H9 (cell line): ENCODE data around the gene SPATS2. TPM values are rescaled to one million over a fixed set of nuclear protein-coding genes. Genes with fewer than 3 reads are reported as not detected.

Experiments
- DNase-seq: peaks from one replicate; pipeline ENCODE4 v3.0.0-alpha.2; 2017
- H2AFZ ChIP-seq: one replicate; pipeline ENCODE4 v1.6.1; 2013; ENCODE audit warnings: mild to moderate bottlenecking, low read length, control low read depth, moderate library complexity
- H2AK5ac ChIP-seq: 2 replicates; pipeline ENCODE4 v1.6.1; 2013; ENCODE audit warnings: low read length, control low read depth, mixed read lengths; ENCODE audit not compliant: insufficient read length
- H2BK120ac ChIP-seq: one replicate; pipeline ENCODE4 v1.6.1; 2013; ENCODE audit warnings: low read depth, mild to moderate bottlenecking, low read length, control low read depth, inconsistent platforms; ENCODE audit not compliant: poor library complexity, severe bottlenecking
- H2BK12ac ChIP-seq: 2 replicates; pipeline ENCODE4 v1.6.1; 2013; ENCODE audit warnings: low read length, control low read depth, mixed read lengths, low read depth; ENCODE audit not compliant: insufficient read length
- H2BK15ac ChIP-seq: 2 replicates; pipeline ENCODE4 v1.6.1; 2013; ENCODE audit warnings: low read depth, low read length, control low read depth
- H2BK20ac ChIP-seq: one replicate; pipeline ENCODE4 v1.6.1; 2013; ENCODE audit warnings: low read depth, mild to moderate bottlenecking, low read length, control low read depth, inconsistent platforms; ENCODE audit not compliant: poor library complexity, severe bottlenecking
- H2BK5ac ChIP-seq: 2 replicates; pipeline ENCODE4 v1.6.1; 2013; ENCODE audit warnings: low read length, control low read depth, mixed read lengths; ENCODE audit not compliant: insufficient read length
- H3K14ac ChIP-seq: 2 replicates; pipeline ENCODE4 v1.6.1; 2013; ENCODE audit warnings: low read length, control low read depth; ENCODE audit not compliant: insufficient read depth
- H3K18ac ChIP-seq: 2 replicates; pipeline ENCODE4 v1.6.1; 2013; ENCODE audit warnings: low read depth, mild to moderate bottlenecking, mixed read lengths, low read length, control low read depth; ENCODE audit not compliant: insufficient read length
- H3K23ac ChIP-seq: 2 replicates; pipeline ENCODE4 v1.6.1; 2013; ENCODE audit warnings: low read length, control low read depth, mixed read lengths, low read depth; ENCODE audit not compliant: insufficient read length
- H3K23me2 ChIP-seq: 2 replicates; pipeline ENCODE4 v1.6.1; 2013; ENCODE audit warnings: low read depth, mild to moderate bottlenecking, mixed read lengths, low read length, control low read depth; ENCODE audit not compliant: insufficient read length, poor library complexity, severe bottlenecking
- H3K27ac ChIP-seq: 2 replicates; pipeline ENCODE4 v1.5.1; 2013; ENCODE audit warnings: low read length, control low read depth, mixed read lengths, low read depth; ENCODE audit not compliant: insufficient read length
- H3K27me3 ChIP-seq: 2 replicates; pipeline ENCODE4 v1.6.1; 2013; ENCODE audit warnings: low read length, control low read depth, inconsistent platforms; ENCODE audit not compliant: insufficient read depth
- H3K4ac ChIP-seq: 2 replicates; pipeline ENCODE4 v1.6.1; 2013; ENCODE audit warnings: low read depth, mild to moderate bottlenecking, control low read depth, inconsistent platforms, low read length, moderate library complexity
- H3K4me1 ChIP-seq: 2 replicates; pipeline ENCODE4 v1.6.1; 2013; ENCODE audit warnings: low read length, control low read depth, inconsistent platforms; ENCODE audit not compliant: insufficient read depth
- H3K4me2 ChIP-seq: 2 replicates; pipeline ENCODE4 v1.6.1; 2013; ENCODE audit warnings: low read length, control low read depth, mixed read lengths; ENCODE audit not compliant: insufficient read length, insufficient read depth
- H3K56ac ChIP-seq: 2 replicates; pipeline ENCODE4 v1.6.1; 2013; ENCODE audit warnings: low read depth, mild to moderate bottlenecking, mixed read lengths, low read length, control low read depth; ENCODE audit not compliant: insufficient read length
- H3K79me1 ChIP-seq: 2 replicates; pipeline ENCODE4 v1.6.1; 2013; ENCODE audit warnings: low read depth, mild to moderate bottlenecking, moderate library complexity, low read length, control low read depth, inconsistent platforms; ENCODE audit not compliant: insufficient read depth, poor library complexity, severe bottlenecking
- H3K79me2 ChIP-seq: 2 replicates; pipeline ENCODE4 v1.6.1; 2013; ENCODE audit warnings: low read length, control low read depth, inconsistent platforms; ENCODE audit not compliant: insufficient read depth
- H3K9ac ChIP-seq: 2 replicates; pipeline ENCODE4 v1.6.1; 2013; ENCODE audit warnings: low read length, control low read depth, mixed read lengths; ENCODE audit not compliant: insufficient read length; ENCODE audit errors: extremely low read depth
- H3K9me3 ChIP-seq: one replicate; pipeline ENCODE4 v1.6.1; 2013; ENCODE audit warnings: low read depth, low read length, inconsistent platforms; ENCODE audit not compliant: control insufficient read depth
- H3T11ph ChIP-seq: one replicate; pipeline ENCODE4 v1.6.1; 2013; ENCODE audit warnings: mild to moderate bottlenecking, low read length, control low read depth, inconsistent platforms
- H4K20me1 ChIP-seq: one replicate; pipeline ENCODE4 v1.6.1; 2013; ENCODE audit not compliant: control insufficient read depth, insufficient read length, insufficient read depth
- H4K5ac ChIP-seq: 2 replicates; pipeline ENCODE4 v1.6.1; 2013; ENCODE audit warnings: low read depth, mild to moderate bottlenecking, mixed read lengths, low read length, control low read depth; ENCODE audit not compliant: insufficient read length
- H4K8ac ChIP-seq: replicated peaks from 2 replicates; pipeline ENCODE4 v1.6.1; 2013; ENCODE audit warnings: low read length, control low read depth, mixed read lengths, low read depth; ENCODE audit not compliant: insufficient read length
- H4K91ac ChIP-seq: 2 replicates; pipeline ENCODE4 v1.6.1; 2013; ENCODE audit warnings: low read depth, mild to moderate bottlenecking, moderate library complexity, mixed read lengths, low read length, control low read depth; ENCODE audit not compliant: insufficient read length
- H3K27ac Mint-ChIP-seq, 3 experiments: 2 replicates in 2 of 3; 3 replicates in 1 of 3; pipeline ENCODE4 v1.8.0; 2020 to 2021; ENCODE audit warnings: mixed read lengths in 3 of 3, mild to moderate bottlenecking in 1 of 3, moderate library complexity in 1 of 3
- H3K27me3 Mint-ChIP-seq: 2 replicates; pipeline ENCODE4 v1.8.0; 2021; ENCODE audit warnings: low read depth, mild to moderate bottlenecking, moderate library complexity, mixed read lengths
- H3K36me3 Mint-ChIP-seq, 3 experiments: 2 replicates in 2 of 3; 3 replicates in 1 of 3; pipeline ENCODE4 v1.8.0; 2020 to 2021; ENCODE audit warnings: low read depth in 3 of 3, mixed read lengths in 3 of 3; ENCODE audit not compliant: insufficient read depth in 1 of 3
- H3K4me1 Mint-ChIP-seq, 2 experiments: 2 replicates each; pipeline ENCODE4 v1.8.0; 2020; ENCODE audit warnings: mixed read lengths in 2 of 2
- H3K4me3 Mint-ChIP-seq, 2 experiments: 2 replicates in 1 of 2; 3 replicates in 1 of 2; pipeline ENCODE4 v1.8.0; 2020 to 2021; ENCODE audit warnings: mild to moderate bottlenecking in 2 of 2, mixed read lengths in 2 of 2, moderate library complexity in 1 of 2
- H3K9me3 Mint-ChIP-seq, 2 experiments: 2 replicates in 1 of 2; 3 replicates in 1 of 2; pipeline ENCODE4 v1.8.0; 2020; ENCODE audit warnings: mild to moderate bottlenecking in 2 of 2, mixed read lengths in 2 of 2, moderate library complexity in 1 of 2
- WGBS: extraction: QIAGEN DNeasy Blood & Tissue Kit; methylation state at CpG from one replicate; pipeline ENCODE4 v1.1.7; 2013; ENCODE audit warnings: missing lambda C conversion rate, low lambda C conversion rate, mixed read lengths; ENCODE audit not compliant: insufficient read length; ENCODE audit errors: extremely low coverage; 5-methylcytosine and 5-hydroxymethylcytosine counted together
- total RNA-seq: library from RNA; stranded (reverse); gene quantifications from 2 replicates; pipeline ENCODE4 v1.2.1, GENCODE V29; 2021
- TF ChIP-seq, protein P1 (sequence below): fragments of 200-600 bp; sonication (generic); conservative IDR thresholded peaks from 3 replicates; pipeline ENCODE4 v1.8.0; 2021; ENCODE audit warnings: antibody characterized with exemption, mild to moderate bottlenecking

SPATS2 gene
- total RNA-seq, 1 experiment from 2014 or later: 17.1 TPM

- DNase-seq: no peak
- no peak overlapping the region for H2AK5ac ChIP-seq
- H3K79me2 ChIP-seq: no peaks in the 10 kb centered on the region
- H3K23me2 ChIP-seq: peaks cover 7% of the 10 kb centered on the region
- Mint-ChIP-seq H3K27ac (no peak overlapping the region), H3K27me3 (peaks cover 36% of the 10 kb centered on the region), H3K4me1 (peaks cover 0 to 15% of the 10 kb centered on the region in 2 experiments; a peak in 2 of 4 replicates), H3K36me3 (peaks cover 2 to 15% (median 13%) of the 10 kb centered on the region in 3 experiments; a peak in 5 of 7 replicates), H3K4me3 (peak overlapping the region in 1 of 2 experiments; percentile 20; a peak in 1 of 5 replicates), H3K9me3 (no peaks in the 10 kb centered on the region; a peak in 1 of 5 replicates)
- no peak overlapping the region for H4K91ac ChIP-seq
- H3K18ac ChIP-seq: no peak overlapping the region
- no peaks in the 10 kb centered on the region for H3K9me3 ChIP-seq
- no peak overlapping the region for H2AFZ ChIP-seq
- H3K4me2 ChIP-seq: no peak overlapping the region
- H3K4ac ChIP-seq: no peak overlapping the region
- H2BK15ac ChIP-seq: no peak overlapping the region
- no peak overlapping the region for H3K27ac ChIP-seq
- H3K23ac ChIP-seq: no peak overlapping the region
- no peak overlapping the region for H4K8ac ChIP-seq
- H3K4me1 ChIP-seq: no peaks in the 10 kb centered on the region
- H2BK5ac ChIP-seq: no peak overlapping the region
- H3T11ph ChIP-seq: no peak overlapping the region
- no CpG with 5 or more reads among the region's 2 CpGs for WGBS
- no peak overlapping the region for H3K9ac ChIP-seq
- no peak overlapping the region for H3K14ac ChIP-seq
- no peak overlapping the region for H3K56ac ChIP-seq
- no peak overlapping the region for H2BK120ac ChIP-seq
- H4K5ac ChIP-seq: no peak overlapping the region
- H4K20me1 ChIP-seq: no peaks in the 10 kb centered on the region
- H2BK12ac ChIP-seq: no peak overlapping the region
- H3K79me1 ChIP-seq: no peaks in the 10 kb centered on the region
- H2BK20ac ChIP-seq: no peak overlapping the region
- no peaks in the 10 kb centered on the region; the same call in 1 of the 2 replicates for H3K27me3 ChIP-seq
- TF ChIP-seq, protein P1, sequence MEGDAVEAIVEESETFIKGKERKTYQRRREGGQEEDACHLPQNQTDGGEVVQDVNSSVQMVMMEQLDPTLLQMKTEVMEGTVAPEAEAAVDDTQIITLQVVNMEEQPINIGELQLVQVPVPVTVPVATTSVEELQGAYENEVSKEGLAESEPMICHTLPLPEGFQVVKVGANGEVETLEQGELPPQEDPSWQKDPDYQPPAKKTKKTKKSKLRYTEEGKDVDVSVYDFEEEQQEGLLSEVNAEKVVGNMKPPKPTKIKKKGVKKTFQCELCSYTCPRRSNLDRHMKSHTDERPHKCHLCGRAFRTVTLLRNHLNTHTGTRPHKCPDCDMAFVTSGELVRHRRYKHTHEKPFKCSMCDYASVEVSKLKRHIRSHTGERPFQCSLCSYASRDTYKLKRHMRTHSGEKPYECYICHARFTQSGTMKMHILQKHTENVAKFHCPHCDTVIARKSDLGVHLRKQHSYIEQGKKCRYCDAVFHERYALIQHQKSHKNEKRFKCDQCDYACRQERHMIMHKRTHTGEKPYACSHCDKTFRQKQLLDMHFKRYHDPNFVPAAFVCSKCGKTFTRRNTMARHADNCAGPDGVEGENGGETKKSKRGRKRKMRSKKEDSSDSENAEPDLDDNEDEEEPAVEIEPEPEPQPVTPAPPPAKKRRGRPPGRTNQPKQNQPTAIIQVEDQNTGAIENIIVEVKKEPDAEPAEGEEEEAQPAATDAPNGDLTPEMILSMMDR: peak; percentile 82
Observed at GRCh38 chr12:49553512-49554088, 186.3 kb downstream of the SPATS2 start.
